Rectal smooth muscle tissue (tissue), 1 donor: ENCODE measurements around the gene ANKRD2.
"Not testable (repeated sequence)": the region's sequence is repeated elsewhere in the genome, so short reads cannot be mapped to it uniquely, and the experiment has no call there.

Source experiments
- H3K27ac ChIP-seq: one replicate; pipeline ENCODE4 v1.7.0; 2013; ENCODE audit warnings: low read depth, low read length, inconsistent platforms
- H3K27me3 ChIP-seq: one replicate; pipeline ENCODE4 v1.7.0; 2013; ENCODE audit warnings: low read length; ENCODE audit not compliant: control insufficient read depth, insufficient read depth
- H3K36me3 ChIP-seq: one replicate; pipeline ENCODE4 v1.7.0; 2013; ENCODE audit warnings: low read length; ENCODE audit not compliant: control insufficient read depth, insufficient read depth
- H3K4me1 ChIP-seq: one replicate; pipeline ENCODE4 v1.7.0; 2013; ENCODE audit warnings: low read length; ENCODE audit not compliant: control insufficient read depth, insufficient read depth
- H3K4me3 ChIP-seq: one replicate; pipeline ENCODE4 v1.7.0; 2013; ENCODE audit warnings: low read length
- H3K9ac ChIP-seq: one replicate; pipeline ENCODE4 v1.7.0; 2013; ENCODE audit warnings: low read length

The ANKRD2 gene, protein sequence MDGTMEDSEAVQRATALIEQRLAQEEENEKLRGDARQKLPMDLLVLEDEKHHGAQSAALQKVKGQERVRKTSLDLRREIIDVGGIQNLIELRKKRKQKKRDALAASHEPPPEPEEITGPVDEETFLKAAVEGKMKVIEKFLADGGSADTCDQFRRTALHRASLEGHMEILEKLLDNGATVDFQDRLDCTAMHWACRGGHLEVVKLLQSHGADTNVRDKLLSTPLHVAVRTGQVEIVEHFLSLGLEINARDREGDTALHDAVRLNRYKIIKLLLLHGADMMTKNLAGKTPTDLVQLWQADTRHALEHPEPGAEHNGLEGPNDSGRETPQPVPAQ

DNA sequence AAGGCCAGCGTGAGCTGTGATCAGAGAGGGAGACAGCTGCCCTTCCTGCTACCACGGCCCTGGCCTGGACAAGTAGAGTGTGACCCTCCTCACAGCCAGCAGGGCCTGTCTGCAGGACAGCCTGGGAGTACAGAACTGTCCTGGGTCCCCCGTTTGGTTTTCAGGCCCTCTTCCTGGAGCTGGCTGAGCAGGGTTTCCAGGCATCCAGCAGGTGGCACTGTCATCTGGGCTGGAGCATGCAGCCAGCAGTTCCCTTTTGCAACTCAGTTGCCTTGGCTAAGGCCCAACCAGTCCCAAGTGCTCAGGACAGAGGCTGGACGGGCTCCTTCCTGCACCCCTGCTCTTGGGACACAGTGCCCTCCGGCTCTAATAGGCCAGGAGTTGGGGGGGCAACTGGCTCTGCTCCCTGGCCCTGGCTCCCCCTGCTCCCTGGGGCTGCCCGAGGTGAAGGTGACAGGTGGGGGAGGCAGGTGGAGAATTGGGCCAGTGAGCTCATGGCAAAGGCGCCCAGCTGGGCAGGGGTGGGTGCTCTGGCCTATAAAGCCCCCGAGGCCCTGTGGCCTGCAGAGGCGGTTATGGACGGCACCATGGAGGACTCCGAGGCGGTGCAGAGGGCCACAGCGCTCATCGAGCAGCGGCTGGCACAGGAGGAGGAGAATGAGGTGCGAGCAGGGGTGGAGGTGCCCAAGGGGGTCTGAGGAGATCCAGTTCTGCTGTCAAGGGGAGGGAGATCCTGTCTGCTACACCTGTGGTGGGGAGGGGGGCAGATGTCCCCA lies at the start of gene ANKRD2:
Gene ANKRD2 (plus strand): TSS at position 566 of the 776 bp plus-strand sequence. CDS start 10 bp downstream, at position 576.
- Histone ChIP-seq H3K4me1 (no peaks in the 10 kb centered on the region), H3K27ac (no peak within 1 kb of the TSS), H3K9ac (no peak within 1 kb of the TSS), H3K36me3 (peaks cover 3% of the 10 kb centered on the region), H3K4me3 (no peak within 1 kb of the TSS), H3K27me3 (no peaks in the 10 kb centered on the region)

GRCh38 chr10:97522937-97523336 lies 49.6 kb upstream of the ANKRD2 start:
- no peak overlapping the region for H3K4me3 ChIP-seq
- H3K9ac ChIP-seq = no peak overlapping the region
- no peaks in the 10 kb centered on the region for H3K27me3 ChIP-seq
- H3K27ac ChIP-seq = no peak overlapping the region
- no peaks in the 10 kb centered on the region for H3K4me1 ChIP-seq
- no peaks in the 10 kb centered on the region for H3K36me3 ChIP-seq

- no peaks in the 10 kb centered on the region for H3K36me3 ChIP-seq
- H3K9ac ChIP-seq = no peak overlapping the region
- no peaks in the 10 kb centered on the region for H3K27me3 ChIP-seq
- H3K4me1 ChIP-seq = no peaks in the 10 kb centered on the region
- no peak overlapping the region for H3K27ac ChIP-seq
- no peak overlapping the region for H3K4me3 ChIP-seq
Observed at GRCh38 chr10:97525086-97525485, 47.5 kb upstream of the ANKRD2 start.

DNA sequence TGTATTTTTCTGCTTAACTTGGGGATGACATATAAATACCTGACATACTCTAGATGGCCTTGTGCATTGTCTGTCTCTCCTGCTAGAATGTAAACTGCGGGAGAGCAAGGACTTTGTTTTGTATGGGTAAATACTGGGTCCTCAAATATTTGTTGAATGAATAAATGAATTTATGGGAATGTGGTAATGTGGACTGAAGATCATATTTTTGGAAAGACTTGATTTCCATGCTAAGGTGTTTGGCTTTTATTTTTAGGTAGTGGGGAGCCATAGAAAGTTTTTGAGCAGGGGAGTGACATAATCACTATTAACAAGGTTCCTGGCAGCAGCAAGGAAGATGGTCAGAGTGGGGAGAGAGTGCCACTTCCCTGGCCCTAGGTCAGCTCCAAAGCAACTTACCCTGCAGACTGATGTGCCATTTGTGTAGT lies 46.9 kb upstream of the ANKRD2 start:
- no peak overlapping the region for H3K9ac ChIP-seq
- no peaks in the 10 kb centered on the region for H3K4me1 ChIP-seq
- no peak overlapping the region for H3K4me3 ChIP-seq
- H3K27ac ChIP-seq = no peak overlapping the region
- H3K27me3 ChIP-seq = no peaks in the 10 kb centered on the region
- no peaks in the 10 kb centered on the region for H3K36me3 ChIP-seq

DNA sequence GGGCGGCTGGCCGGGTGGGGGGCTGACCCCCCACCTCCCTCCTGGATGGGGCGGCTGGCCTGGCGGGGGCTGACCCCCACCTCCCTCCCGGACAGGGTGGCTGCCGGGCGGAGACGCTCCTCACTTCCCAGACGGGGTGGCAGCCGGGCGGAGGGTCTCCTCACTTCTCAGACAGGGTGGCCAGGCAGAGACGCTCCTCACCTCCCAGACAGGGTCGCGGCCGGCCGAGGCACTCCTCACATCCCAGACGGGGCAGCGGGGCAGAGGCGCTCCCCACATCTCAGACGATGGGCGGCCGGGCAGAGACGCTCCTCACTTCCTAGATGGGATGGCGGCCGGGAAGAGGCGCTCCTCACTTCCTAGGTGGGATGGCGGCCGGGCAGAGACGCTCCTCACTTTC lies 43.7 kb upstream of the ANKRD2 start:
- not testable (repeated sequence) for H3K36me3 ChIP-seq, H3K4me3 ChIP-seq, H3K27me3 ChIP-seq, H3K9ac ChIP-seq, H3K4me1 ChIP-seq, H3K27ac ChIP-seq

DNA sequence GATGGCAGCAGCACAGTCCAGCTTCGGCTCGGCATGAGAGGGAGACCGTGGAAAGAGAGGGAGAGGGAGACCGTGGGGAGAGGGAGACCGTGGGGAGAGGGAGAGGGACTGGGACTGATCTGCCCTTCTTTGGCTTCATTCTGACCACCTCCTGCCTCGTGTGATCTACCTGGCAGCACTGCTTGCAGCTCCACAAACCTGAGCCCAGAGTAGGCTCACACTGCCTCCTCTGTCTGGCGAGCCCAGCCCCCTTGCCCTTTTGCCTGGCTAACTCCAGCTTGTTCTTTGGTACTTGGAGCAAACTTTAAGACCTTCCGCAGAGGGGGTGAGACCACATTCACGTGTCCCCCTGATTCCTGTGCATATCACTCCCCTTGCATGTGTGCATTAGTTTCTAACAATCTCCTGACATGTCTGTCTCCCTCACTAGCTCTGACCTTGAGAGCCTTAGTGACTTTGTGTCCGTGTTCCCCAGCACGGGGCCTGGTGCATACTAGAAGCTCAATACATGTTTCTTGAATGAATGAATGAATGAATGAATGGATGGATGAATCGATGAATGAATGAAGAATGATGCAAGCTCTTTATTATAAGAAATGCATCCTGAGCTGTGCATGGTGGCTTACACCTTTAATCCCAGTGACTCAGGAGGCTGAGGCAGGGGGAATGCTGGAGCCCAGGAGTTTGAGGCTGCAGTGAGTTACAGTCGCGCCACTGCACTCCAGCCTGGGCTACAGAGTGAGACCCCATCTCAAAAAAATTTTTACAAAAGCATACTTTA lies 42.7 kb upstream of the ANKRD2 start:
- no peak overlapping the region for H3K9ac ChIP-seq

GRCh38 chr10:97531401-97531986 lies 41.1 kb upstream of the ANKRD2 start:
- Histone ChIP-seq H3K4me3 (no peak overlapping the region), H3K27me3 (no peaks in the 10 kb centered on the region), H3K27ac (no peak overlapping the region), H3K36me3 (no peaks in the 10 kb centered on the region), H3K9ac (no peak overlapping the region), H3K4me1 (no peaks in the 10 kb centered on the region)

More for the DNA sequence above, 42.7 kb upstream of the ANKRD2 start:
- Histone ChIP-seq H3K4me3 (no peak overlapping the region), H3K27ac (no peak overlapping the region), H3K27me3 (no peaks in the 10 kb centered on the region), H3K36me3 (no peaks in the 10 kb centered on the region), H3K4me1 (no peaks in the 10 kb centered on the region)

- Histone ChIP-seq H3K4me1 (no peaks in the 10 kb centered on the region), H3K27me3 (no peaks in the 10 kb centered on the region), H3K27ac (no peak overlapping the region), H3K4me3 (no peak overlapping the region), H3K9ac (no peak overlapping the region), H3K36me3 (no peaks in the 10 kb centered on the region)
Observed at GRCh38 chr10:97532935-97533671, 39.5 kb upstream of the ANKRD2 start.

GRCh38 chr10:97533888-97534287 lies 38.7 kb upstream of the ANKRD2 start:
- Histone ChIP-seq H3K27ac (no peak overlapping the region), H3K4me1 (no peaks in the 10 kb centered on the region), H3K9ac (no peak overlapping the region), H3K27me3 (no peaks in the 10 kb centered on the region), H3K4me3 (no peak overlapping the region), H3K36me3 (no peaks in the 10 kb centered on the region)

DNA sequence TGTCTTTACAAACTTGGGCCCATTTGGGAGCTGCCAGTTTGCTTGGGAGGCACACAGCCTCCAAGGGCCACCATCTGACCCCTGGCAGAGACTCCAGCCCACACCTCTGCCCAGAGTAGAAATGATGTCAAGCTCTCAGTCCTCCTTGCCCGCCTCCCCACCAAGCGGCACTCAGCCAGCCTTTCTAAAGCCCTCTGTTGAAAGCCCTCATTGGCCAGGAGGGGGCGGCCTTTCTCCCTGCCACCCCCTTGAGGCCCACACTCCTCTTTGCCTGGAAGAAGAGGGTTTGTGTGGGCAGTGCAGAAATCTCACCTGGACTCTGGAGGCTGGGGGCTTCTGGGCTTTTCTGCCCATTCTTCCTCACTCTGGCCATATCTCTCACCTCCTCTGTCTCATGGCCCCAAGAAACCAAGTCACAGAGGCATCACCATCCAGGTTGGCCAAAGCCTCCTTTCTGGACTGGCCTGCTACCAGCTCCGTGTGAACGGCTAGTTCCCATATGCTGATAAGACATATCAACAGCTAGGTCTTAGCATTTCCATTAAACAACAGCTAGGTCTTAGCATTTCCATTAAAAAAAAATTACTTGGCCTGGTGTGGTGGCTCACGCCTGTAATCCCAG lies 37.7 kb upstream of the ANKRD2 start:
- no peaks in the 10 kb centered on the region for H3K27me3 ChIP-seq
- H3K27ac ChIP-seq = no peak overlapping the region
- H3K9ac ChIP-seq = no peak overlapping the region
- no peaks in the 10 kb centered on the region for H3K4me1 ChIP-seq
- no peak overlapping the region for H3K4me3 ChIP-seq
- no peaks in the 10 kb centered on the region for H3K36me3 ChIP-seq

DNA sequence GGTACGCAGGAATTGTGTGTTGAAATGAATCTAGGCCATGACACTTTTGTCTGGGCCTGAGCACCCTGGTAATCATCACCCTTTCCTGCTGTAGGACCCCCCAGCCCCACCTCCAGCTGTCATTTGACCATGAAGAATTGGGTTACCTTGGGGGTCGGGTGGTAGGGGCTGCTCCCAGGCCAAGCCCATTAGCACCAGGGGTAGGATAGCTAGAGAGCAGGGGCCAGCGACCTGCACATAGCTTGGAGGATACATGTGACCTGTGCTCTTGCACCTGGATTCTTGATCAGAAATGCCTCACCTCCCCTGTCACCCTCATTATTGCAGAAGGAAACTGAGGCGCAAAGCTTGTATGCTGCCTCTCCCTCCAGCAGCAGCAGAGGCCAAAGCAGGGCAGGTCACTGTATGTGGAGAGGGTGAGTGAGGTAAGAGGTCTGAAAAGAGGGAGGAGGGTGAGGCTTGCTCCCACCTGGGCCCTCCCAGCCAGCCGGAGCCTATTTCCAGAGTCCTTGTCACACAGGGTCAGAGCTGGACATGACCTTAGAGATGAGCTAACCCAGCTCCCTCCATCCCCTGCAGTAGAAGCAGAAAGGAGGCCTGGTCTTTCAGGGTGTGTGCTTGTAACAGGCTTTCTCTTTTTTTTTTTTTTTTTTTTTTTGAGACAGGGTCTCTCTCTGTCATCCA lies 35.3 kb upstream of the ANKRD2 start:
- H3K27ac ChIP-seq = no peak overlapping the region
- no peaks in the 10 kb centered on the region for H3K36me3 ChIP-seq
- H3K4me1 ChIP-seq = no peaks in the 10 kb centered on the region
- H3K27me3 ChIP-seq = no peaks in the 10 kb centered on the region
- no peak overlapping the region for H3K9ac ChIP-seq
- H3K4me3 ChIP-seq = no peak overlapping the region
